Smooth muscle cell (in vitro differentiated cells): ENCODE measurements around the gene B2M. TPM values are rescaled to one million over a fixed set of nuclear protein-coding genes. Genes with fewer than 3 reads are reported as not detected.
"Not testable (repeated sequence)": the region's sequence is repeated elsewhere in the genome, so short reads cannot be mapped to it uniquely, and the experiment has no call there.

Source experiments
- DNase-seq: peaks from one replicate; lab custom pipeline; 2025; ENCODE audit not compliant: unreplicated experiment; lab: John Stamatoyannopoulos, UW
- H2AFZ ChIP-seq: fragments of 200-600 bp; sonication (generic); 2 replicates; pipeline ENCODE4 v1.6.0; 2016; ENCODE audit warnings: antibody characterized with exemption, low read depth, mild to moderate bottlenecking
- H3F3A ChIP-seq: fragments of 200-600 bp; sonication (generic); 2 replicates; pipeline ENCODE4 v1.6.0; 2017; ENCODE audit warnings: antibody characterized with exemption, low read depth
- H3K27ac ChIP-seq: fragments of 200-600 bp; sonication (generic); 2 replicates; pipeline ENCODE4 v1.5.1; 2016; ENCODE audit warnings: low read depth, mild to moderate bottlenecking
- H3K27me3 ChIP-seq: fragments of 200-600 bp; sonication (generic); 2 replicates; pipeline ENCODE4 v1.6.1; 2016; ENCODE audit warnings: low read depth, mild to moderate bottlenecking
- H3K36me3 ChIP-seq: fragments of 200-600 bp; sonication (generic); 2 replicates; pipeline ENCODE4 v1.5.1; 2016; ENCODE audit warnings: low read depth
- H3K4me1 ChIP-seq: fragments of 200-600 bp; sonication (generic); 2 replicates; pipeline ENCODE4 v1.5.1; 2016; ENCODE audit warnings: low read depth
- H3K4me2 ChIP-seq: fragments of 200-600 bp; sonication (generic); 2 replicates; pipeline ENCODE4 v1.6.0; 2016; ENCODE audit warnings: mild to moderate bottlenecking
- H3K4me3 ChIP-seq: fragments of 200-600 bp; sonication (generic); 2 replicates; pipeline ENCODE4 v1.5.1; 2016; ENCODE audit warnings: mild to moderate bottlenecking
- H3K79me2 ChIP-seq: fragments of 200-600 bp; sonication (generic); 2 replicates; pipeline ENCODE4 v1.6.0; 2016; ENCODE audit warnings: low read depth, mild to moderate bottlenecking
- H3K9ac ChIP-seq: fragments of 200-600 bp; sonication (generic); 2 replicates; pipeline ENCODE4 v1.6.0; 2016; ENCODE audit warnings: low read depth
- H3K9me3 ChIP-seq: fragments of 200-600 bp; sonication (generic); replicated peaks from 2 replicates; pipeline ENCODE4 v1.5.1; 2016; ENCODE audit warnings: low read depth
- H4K20me1 ChIP-seq: fragments of 200-600 bp; sonication (generic); 2 replicates; pipeline ENCODE4 v1.6.0; 2016; ENCODE audit warnings: low read depth
- WGBS: methylation state at CpG from one replicate; pipeline ENCODE4 v1.1.7; 2016; ENCODE audit warnings: low lambda C conversion rate; 5-methylcytosine and 5-hydroxymethylcytosine counted together
- polyA plus RNA-seq: library from polyadenylated mRNA; unstranded; fragments of >200 nt; fragmentation: Nextera tagmentation; extraction: Ambion mirVana; gene quantifications from 2 replicates; pipeline ENCODE4 v1.2.1, GENCODE V29; 2016
- total RNA-seq: library from RNA; depleted of rRNA; stranded (reverse); fragments of >200 nt; gene quantifications from 2 replicates; pipeline ENCODE4 v1.2.3, GENCODE V29; 2014
- TF ChIP-seq, protein P1 (sequence below): fragments of 200-600 bp; sonication (generic); IDR thresholded peaks from 2 replicates; pipeline ENCODE4 v1.5.1; 2017; ENCODE audit warnings: borderline replicate concordance, mild to moderate bottlenecking, antibody characterized with exemption; ENCODE audit not compliant: insufficient read depth, poor library complexity, severe bottlenecking

B2M gene
- total and polyA plus RNA-seq, 2 experiments from 2014 or later: 1,861 to 2,067 TPM

DNA sequence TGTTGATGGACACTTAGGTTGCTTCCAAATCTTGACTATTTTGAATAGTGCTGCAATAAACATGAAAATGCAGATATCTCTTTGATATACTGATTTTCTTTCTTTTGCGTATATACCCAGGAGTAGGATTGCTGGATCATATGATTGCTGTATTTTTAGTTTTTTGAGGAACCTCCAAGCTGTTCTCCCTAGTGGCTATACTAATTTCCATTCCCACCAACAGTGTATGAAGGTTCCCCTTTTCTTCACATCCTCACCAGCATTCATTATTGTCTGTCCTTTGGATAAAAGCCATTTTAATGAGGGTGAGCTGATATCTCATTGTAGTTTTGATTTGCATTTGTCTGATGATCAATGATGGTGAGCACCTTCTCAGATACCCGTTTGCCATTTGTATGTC is 12.7 kb upstream of the B2M start:
- H3K9me3 ChIP-seq: no peaks in the 10 kb centered on the region
- DNase-seq: no peak
- TF ChIP-seq, protein P1, sequence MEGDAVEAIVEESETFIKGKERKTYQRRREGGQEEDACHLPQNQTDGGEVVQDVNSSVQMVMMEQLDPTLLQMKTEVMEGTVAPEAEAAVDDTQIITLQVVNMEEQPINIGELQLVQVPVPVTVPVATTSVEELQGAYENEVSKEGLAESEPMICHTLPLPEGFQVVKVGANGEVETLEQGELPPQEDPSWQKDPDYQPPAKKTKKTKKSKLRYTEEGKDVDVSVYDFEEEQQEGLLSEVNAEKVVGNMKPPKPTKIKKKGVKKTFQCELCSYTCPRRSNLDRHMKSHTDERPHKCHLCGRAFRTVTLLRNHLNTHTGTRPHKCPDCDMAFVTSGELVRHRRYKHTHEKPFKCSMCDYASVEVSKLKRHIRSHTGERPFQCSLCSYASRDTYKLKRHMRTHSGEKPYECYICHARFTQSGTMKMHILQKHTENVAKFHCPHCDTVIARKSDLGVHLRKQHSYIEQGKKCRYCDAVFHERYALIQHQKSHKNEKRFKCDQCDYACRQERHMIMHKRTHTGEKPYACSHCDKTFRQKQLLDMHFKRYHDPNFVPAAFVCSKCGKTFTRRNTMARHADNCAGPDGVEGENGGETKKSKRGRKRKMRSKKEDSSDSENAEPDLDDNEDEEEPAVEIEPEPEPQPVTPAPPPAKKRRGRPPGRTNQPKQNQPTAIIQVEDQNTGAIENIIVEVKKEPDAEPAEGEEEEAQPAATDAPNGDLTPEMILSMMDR: no peak
- no peak overlapping the region for H2AFZ ChIP-seq
- H3K36me3 ChIP-seq: no peaks in the 10 kb centered on the region
- WGBS: 95% methylated on average over 2 of the region's 2 CpGs
- H3K4me2 ChIP-seq: no peak overlapping the region
- no peak overlapping the region for H3K9ac ChIP-seq
- no peak overlapping the region for H3K27ac ChIP-seq
- no peaks in the 10 kb centered on the region for H3K79me2 ChIP-seq
- H3F3A ChIP-seq: no peaks in the 10 kb centered on the region
- H3K4me1 ChIP-seq: no peaks in the 10 kb centered on the region
- H4K20me1 ChIP-seq: no peaks in the 10 kb centered on the region
- H3K4me3 ChIP-seq: no peak overlapping the region
- peaks cover 4% of the 10 kb centered on the region for H3K27me3 ChIP-seq

DNA sequence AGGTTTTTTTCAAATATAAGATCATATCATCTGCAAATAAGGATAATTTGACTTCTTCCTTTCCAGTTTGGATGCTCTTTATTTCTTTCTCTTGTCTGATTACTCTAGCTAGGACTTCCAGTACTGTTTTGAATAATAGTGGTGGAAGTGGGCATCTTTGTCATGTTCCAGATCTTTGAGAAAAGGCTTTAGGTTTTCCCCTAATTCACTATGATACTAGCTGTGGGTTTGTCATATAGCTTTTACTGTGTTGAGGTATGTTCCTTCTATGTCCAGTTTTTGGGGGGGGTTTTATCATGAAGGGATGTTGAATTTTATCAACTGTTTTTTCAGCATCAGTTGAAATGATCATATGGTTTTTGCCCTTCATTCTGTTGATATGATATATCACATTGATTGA is 10.6 kb upstream of the B2M start:
- H3K27ac ChIP-seq, H3F3A ChIP-seq, H4K20me1 ChIP-seq, H3K4me3 ChIP-seq, H3K36me3 ChIP-seq, H3K4me2 ChIP-seq, H3K9me3 ChIP-seq, H3K27me3 ChIP-seq, H2AFZ ChIP-seq, H3K9ac ChIP-seq, H3K79me2 ChIP-seq, DNase-seq, H3K4me1 ChIP-seq: not testable (repeated sequence)

DNA sequence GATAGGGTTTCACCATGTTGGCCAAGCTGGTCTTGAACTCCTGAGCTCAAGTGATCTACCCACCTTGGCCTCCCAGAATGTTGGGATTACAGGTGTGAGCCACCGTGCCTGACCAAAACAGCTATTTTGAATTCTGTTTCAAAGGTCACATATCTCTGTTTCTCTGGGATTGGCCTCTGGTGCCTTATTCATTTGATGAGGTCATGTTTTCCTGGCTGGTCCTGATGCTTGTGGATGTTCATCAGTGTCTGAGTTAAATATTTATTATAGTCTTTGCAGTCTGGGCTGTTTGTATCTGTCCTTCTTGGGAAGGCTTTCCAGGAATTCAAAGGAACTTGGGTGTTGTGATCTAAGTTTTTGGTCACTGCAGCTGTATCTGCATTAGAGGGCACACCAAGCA is 5.3 kb upstream of the B2M start:
- DNase-seq: no peak
- H3K36me3 ChIP-seq: no peaks in the 10 kb centered on the region
- no peaks in the 10 kb centered on the region for H4K20me1 ChIP-seq
- TF ChIP-seq, protein P1: no peak
- peaks cover 3% of the 10 kb centered on the region for H3F3A ChIP-seq
- no peaks in the 10 kb centered on the region for H3K9me3 ChIP-seq
- H3K27me3 ChIP-seq: no peaks in the 10 kb centered on the region
- H3K27ac ChIP-seq: no peak overlapping the region
- no peak overlapping the region for H3K4me2 ChIP-seq
- H3K4me1 ChIP-seq: no peaks in the 10 kb centered on the region
- no peaks in the 10 kb centered on the region for H3K79me2 ChIP-seq
- H3K4me3 ChIP-seq: no peak overlapping the region
- H2AFZ ChIP-seq: no peak overlapping the region
- no peak overlapping the region for H3K9ac ChIP-seq
- WGBS: 73% methylated on average over 1 of the region's 1 CpG

DNA sequence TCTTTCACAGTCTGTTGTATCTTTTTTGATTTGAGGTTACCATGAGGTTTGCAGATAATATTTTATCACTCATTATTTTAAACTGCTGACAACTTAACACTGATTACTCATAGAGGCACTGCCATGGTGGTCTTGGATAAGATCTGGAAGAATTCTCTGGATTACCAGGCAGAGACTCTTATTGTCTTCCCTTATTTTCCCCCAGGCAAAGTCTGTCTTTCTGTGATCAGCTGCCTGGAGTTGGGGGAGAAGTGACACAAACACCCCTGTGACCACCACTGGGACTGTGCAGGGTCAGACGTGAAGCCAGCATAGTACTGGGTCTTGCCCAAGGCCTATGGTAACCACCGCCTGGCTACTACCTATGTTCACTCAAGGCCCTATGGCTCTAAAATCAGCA is 4.9 kb upstream of the B2M start:
- Histone ChIP-seq H3K36me3 (no peaks in the 10 kb centered on the region), H3K9ac (no peak overlapping the region), H2AFZ (no peak overlapping the region), H3K4me1 (no peaks in the 10 kb centered on the region), H3K79me2 (peaks cover under 1% of the 10 kb centered on the region), H3K4me2 (no peak overlapping the region), H3K4me3 (no peak overlapping the region), H3K9me3 (no peaks in the 10 kb centered on the region), H3K27me3 (no peaks in the 10 kb centered on the region), H3K27ac (peak overlapping the region; percentile 21), H4K20me1 (no peaks in the 10 kb centered on the region), H3F3A (peaks cover 3% of the 10 kb centered on the region)
- WGBS: 82% methylated on average over 2 of the region's 2 CpGs
- DNase-seq: no peak
- TF ChIP-seq, protein P1: no peak
